Measurements from ENCODE around the gene DUOX2. TPM values are rescaled to one million over a fixed set of nuclear protein-coding genes. Genes with fewer than 3 reads are reported as not detected.
A peak's percentile ranks its signal among the peaks of the same experiment; 100 is the strongest.

The DUOX2 gene
- polyA plus RNA-seq, 1 donor (not counting 4 experiments of a cell fraction or from before 2014, with no cell fraction given): 0.31 TPM

DNA sequence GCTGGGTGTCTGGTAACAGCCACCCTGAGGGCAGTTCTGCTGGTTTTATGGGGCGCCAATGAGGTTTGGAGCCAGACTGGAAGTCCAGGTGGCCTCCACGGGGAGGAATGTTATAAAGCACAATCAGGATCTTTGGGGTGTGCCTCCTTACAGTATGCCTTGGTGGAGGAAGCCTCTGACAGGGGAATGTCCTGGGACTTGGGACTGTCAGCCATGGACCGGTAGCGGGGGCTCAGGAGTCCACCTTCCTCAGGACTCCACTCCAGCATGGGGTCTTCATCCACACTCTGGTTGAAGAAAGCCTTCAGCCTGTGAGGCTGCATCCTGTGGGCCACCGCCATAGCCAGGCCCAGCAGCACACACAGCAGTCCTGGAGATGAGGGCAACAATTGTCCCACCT is 5.0 kb upstream of the DUOX2 start:
- peaks cover 14% of the 10 kb centered on the region for H3K4me1 ChIP-seq (ENCODE audit: control insufficient read depth, extremely low read depth, insufficient read depth, low read length)
- H3K4me2 ChIP-seq (ENCODE audit: control insufficient read depth, extremely low read depth, insufficient read depth, low read depth, low read length): no peak overlapping the region
- H2AFZ ChIP-seq (ENCODE audit: control insufficient read depth, low read length): no peak overlapping the region
- H3K4me3 ChIP-seq (ENCODE audit: control insufficient read depth in 2 of 3, extremely low read depth in 1 of 3, insufficient read depth in 2 of 3, low read depth in 1 of 3, low read length in 3 of 3): no peak overlapping the region
- peaks cover 39% of the 10 kb centered on the region for H3K27me3 ChIP-seq (ENCODE audit: control insufficient read depth, extremely low read depth, insufficient read depth, low read length)
- no peak overlapping the region for H3K9ac ChIP-seq (ENCODE audit: control insufficient read depth, extremely low read depth, insufficient read depth, low read length)
- H3K9me3 ChIP-seq (ENCODE audit: control insufficient read depth, low read depth, low read length): no peaks in the 10 kb centered on the region
- dilution Hi-C loops (cut with MboI; ENCODE audit: extremely low pct_ligation_motif_present, low sequenced_read_pairs): no loop called here
- FAIRE-seq (no peak), DNase-seq (ENCODE audit: low read depth, low spot score) (no peak)
- H3K9me1 ChIP-seq (ENCODE audit: control insufficient read depth, extremely low read depth, insufficient read depth, low read length): no peaks in the 10 kb centered on the region
- peaks cover 6% of the 10 kb centered on the region for H4K20me1 ChIP-seq (ENCODE audit: control insufficient read depth, extremely low read depth, insufficient read depth, low read length)
- no peak overlapping the region for H3K27ac ChIP-seq (ENCODE audit: control insufficient read depth, insufficient read depth, low read length)
- TF ChIP-seq EZH2 (IDR thresholded peaks at IDR 0.05; ENCODE audit: low read length): no peak
- TF ChIP-seq, protein P1, sequence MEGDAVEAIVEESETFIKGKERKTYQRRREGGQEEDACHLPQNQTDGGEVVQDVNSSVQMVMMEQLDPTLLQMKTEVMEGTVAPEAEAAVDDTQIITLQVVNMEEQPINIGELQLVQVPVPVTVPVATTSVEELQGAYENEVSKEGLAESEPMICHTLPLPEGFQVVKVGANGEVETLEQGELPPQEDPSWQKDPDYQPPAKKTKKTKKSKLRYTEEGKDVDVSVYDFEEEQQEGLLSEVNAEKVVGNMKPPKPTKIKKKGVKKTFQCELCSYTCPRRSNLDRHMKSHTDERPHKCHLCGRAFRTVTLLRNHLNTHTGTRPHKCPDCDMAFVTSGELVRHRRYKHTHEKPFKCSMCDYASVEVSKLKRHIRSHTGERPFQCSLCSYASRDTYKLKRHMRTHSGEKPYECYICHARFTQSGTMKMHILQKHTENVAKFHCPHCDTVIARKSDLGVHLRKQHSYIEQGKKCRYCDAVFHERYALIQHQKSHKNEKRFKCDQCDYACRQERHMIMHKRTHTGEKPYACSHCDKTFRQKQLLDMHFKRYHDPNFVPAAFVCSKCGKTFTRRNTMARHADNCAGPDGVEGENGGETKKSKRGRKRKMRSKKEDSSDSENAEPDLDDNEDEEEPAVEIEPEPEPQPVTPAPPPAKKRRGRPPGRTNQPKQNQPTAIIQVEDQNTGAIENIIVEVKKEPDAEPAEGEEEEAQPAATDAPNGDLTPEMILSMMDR (optimal IDR thresholded peaks at IDR 0.05 in 1 of 3, IDR thresholded peaks at IDR 0.05 in 1 of 3, conservative IDR thresholded peaks at IDR 0.05 in 1 of 3; ENCODE audit: extremely low read depth in 1 of 3, insufficient read depth in 2 of 3, low read length in 3 of 3): no peak
- peaks cover 0 to 3% of the 10 kb centered on the region in 2 experiments for H3K36me3 ChIP-seq (ENCODE audit: control insufficient read depth in 2 of 2, extremely low read depth in 1 of 2, insufficient read depth in 2 of 2, low read length in 2 of 2)
- no peaks in the 10 kb centered on the region for H3K79me2 ChIP-seq (ENCODE audit: control insufficient read depth, insufficient read depth, low read length)

DNA sequence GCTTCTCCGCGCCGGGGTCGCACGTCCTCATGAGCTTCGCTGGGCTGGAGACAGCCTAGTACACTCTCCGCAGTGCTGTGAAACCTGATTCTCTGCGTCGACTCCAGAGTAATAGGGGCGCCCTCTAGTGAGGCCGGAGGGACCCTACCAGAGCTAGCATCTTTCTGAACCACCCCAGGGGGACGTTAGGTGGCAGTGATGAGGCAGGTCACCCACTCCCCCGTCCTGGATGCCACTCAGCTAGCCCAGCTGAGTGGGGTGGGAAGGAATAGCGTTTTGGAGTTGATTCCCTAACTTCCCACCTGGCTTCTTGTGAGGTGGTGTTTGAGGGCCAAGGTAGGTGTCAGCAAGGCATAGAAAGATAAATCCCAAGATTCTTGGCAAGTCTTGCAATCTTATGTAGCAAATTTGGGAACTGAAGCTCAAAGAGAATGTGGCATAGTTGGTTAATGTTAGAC is 4.2 kb upstream of the DUOX2 start:
- Histone ChIP-seq H3K9me3 (ENCODE audit: control insufficient read depth, low read depth, low read length) (no peaks in the 10 kb centered on the region), H3K27me3 (ENCODE audit: control insufficient read depth, extremely low read depth, insufficient read depth, low read length) (peaks cover 47% of the 10 kb centered on the region), H3K36me3 (ENCODE audit: control insufficient read depth in 2 of 2, extremely low read depth in 1 of 2, insufficient read depth in 2 of 2, low read length in 2 of 2) (peaks cover 0 to 3% of the 10 kb centered on the region in 2 experiments), H3K9me1 (ENCODE audit: control insufficient read depth, extremely low read depth, insufficient read depth, low read length) (no peaks in the 10 kb centered on the region), H4K20me1 (ENCODE audit: control insufficient read depth, extremely low read depth, insufficient read depth, low read length) (peaks cover 8% of the 10 kb centered on the region), H3K9ac (ENCODE audit: control insufficient read depth, extremely low read depth, insufficient read depth, low read length) (no peak overlapping the region), H3K4me2 (ENCODE audit: control insufficient read depth, extremely low read depth, insufficient read depth, low read depth, low read length) (peak overlapping the region; percentile 48), H3K4me1 (ENCODE audit: control insufficient read depth, extremely low read depth, insufficient read depth, low read length) (peaks cover 14% of the 10 kb centered on the region), H2AFZ (ENCODE audit: control insufficient read depth, low read length) (no peak overlapping the region), H3K79me2 (ENCODE audit: control insufficient read depth, insufficient read depth, low read length) (no peaks in the 10 kb centered on the region), H3K4me3 (ENCODE audit: control insufficient read depth in 2 of 3, extremely low read depth in 1 of 3, insufficient read depth in 2 of 3, low read depth in 1 of 3, low read length in 3 of 3) (no peak overlapping the region), H3K27ac (ENCODE audit: control insufficient read depth, insufficient read depth, low read length) (no peak overlapping the region)
- FAIRE-seq: peak; percentile 83
- dilution Hi-C loops (cut with MboI; ENCODE audit: extremely low pct_ligation_motif_present, low sequenced_read_pairs): no loop called here
- peak; percentile 60 for DNase-seq (ENCODE audit: low read depth, low spot score)
- TF ChIP-seq, protein P1 (optimal IDR thresholded peaks at IDR 0.05 in 1 of 3, IDR thresholded peaks at IDR 0.05 in 1 of 3, conservative IDR thresholded peaks at IDR 0.05 in 1 of 3; ENCODE audit: extremely low read depth in 1 of 3, insufficient read depth in 2 of 3, low read length in 3 of 3): peak; percentile 99 to 100 (median 100)
- TF ChIP-seq EZH2 (IDR thresholded peaks at IDR 0.05; ENCODE audit: low read length): no peak

Measured in keratinocyte (primary cell).